ENCODE measurements around the gene CHD5. TPM values are rescaled to one million over a fixed set of nuclear protein-coding genes. Genes with fewer than 3 reads are reported as not detected.

Gene CHD5
- total and polyA plus RNA-seq, 2 of the 13 experiments (the other 11 are each of a cell fraction or from before 2014, with no cell fraction given), result 0.02 to 0.21 TPM

- TF ChIP-seq ELK4 (CRISPR knock-in tag; IDR thresholded peaks at IDR 0.05; ENCODE audit: borderline replicate concordance), result no peak
- TF ChIP-seq ZNF737 (CRISPR knock-in tag; IDR thresholded peaks at IDR 0.05; ENCODE audit: borderline replicate concordance), result peak; percentile 47; the same call in 1 of the 2 replicates
- TF ChIP-seq, protein P1, sequence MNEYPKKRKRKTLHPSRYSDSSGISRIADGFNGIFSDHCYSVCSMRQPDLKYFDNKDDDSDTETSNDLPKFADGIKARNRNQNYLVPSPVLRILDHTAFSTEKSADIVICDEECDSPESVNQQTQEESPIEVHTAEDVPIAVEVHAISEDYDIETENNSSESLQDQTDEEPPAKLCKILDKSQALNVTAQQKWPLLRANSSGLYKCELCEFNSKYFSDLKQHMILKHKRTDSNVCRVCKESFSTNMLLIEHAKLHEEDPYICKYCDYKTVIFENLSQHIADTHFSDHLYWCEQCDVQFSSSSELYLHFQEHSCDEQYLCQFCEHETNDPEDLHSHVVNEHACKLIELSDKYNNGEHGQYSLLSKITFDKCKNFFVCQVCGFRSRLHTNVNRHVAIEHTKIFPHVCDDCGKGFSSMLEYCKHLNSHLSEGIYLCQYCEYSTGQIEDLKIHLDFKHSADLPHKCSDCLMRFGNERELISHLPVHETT (CRISPR knock-in tag; conservative IDR thresholded peaks at IDR 0.05), result no peak; the same call in 1 of the 2 replicates
- TF ChIP-seq ZNF235 (CRISPR knock-in tag; IDR thresholded peaks at IDR 0.05; ENCODE audit: borderline replicate concordance), result no peak
- no peak for TF ChIP-seq CENPT (CRISPR knock-in tag; IDR thresholded peaks at IDR 0.05; ENCODE audit: low read depth)
- TF ChIP-seq PRMT3 (CRISPR knock-in tag; IDR thresholded peaks at IDR 0.05; ENCODE audit: borderline replicate concordance, low read depth), result no peak
- peak; percentile 94 for TF ChIP-seq MEIS1 (CRISPR knock-in tag; IDR thresholded peaks at IDR 0.05; ENCODE audit: borderline replicate concordance)
- TF ChIP-seq HOXD1 (CRISPR knock-in tag; IDR thresholded peaks at IDR 0.05), result peak; percentile 59; the same call in 1 of the 2 replicates
- TF ChIP-seq KDM4B (CRISPR knock-in tag; IDR thresholded peaks at IDR 0.05), result peak; percentile 35; the same call in 1 of the 2 replicates
- no peak for TF ChIP-seq RNF2 (conservative IDR thresholded peaks at IDR 0.05; ENCODE audit: low read depth)
- TF ChIP-seq ZNF432 (CRISPR knock-in tag; IDR thresholded peaks at IDR 0.05; ENCODE audit: borderline replicate concordance), result no peak
- no peak for TF ChIP-seq ZNF460 (CRISPR knock-in tag; IDR thresholded peaks at IDR 0.05; ENCODE audit: borderline replicate concordance)
- no peak for TF ChIP-seq JARID2 (CRISPR knock-in tag; IDR thresholded peaks at IDR 0.05; ENCODE audit: insufficient replicate concordance)
- TF ChIP-seq ZNF12 (CRISPR knock-in tag; IDR thresholded peaks at IDR 0.05), result 0 out of 2 replicates have a peak, but pooled peaks have one; percentile 29
- no peak for TF ChIP-seq GMEB1 (CRISPR knock-in tag; IDR thresholded peaks at IDR 0.05; ENCODE audit: borderline replicate concordance)
- 0 out of 2 replicates have a peak, but pooled peaks have one; percentile 38 for TF ChIP-seq TFAP4 (IDR thresholded peaks at IDR 0.05; ENCODE audit: borderline replicate concordance, low read depth)
- peak; percentile 66 for TF ChIP-seq ZFP90 (CRISPR knock-in tag; IDR thresholded peaks at IDR 0.05; ENCODE audit: borderline replicate concordance)
- TF ChIP-seq MXD4 (CRISPR knock-in tag; IDR thresholded peaks at IDR 0.05), result peak; percentile 65; the same call in 1 of the 2 replicates
- no peak for TF ChIP-seq ZSCAN9 (CRISPR knock-in tag; IDR thresholded peaks at IDR 0.05; ENCODE audit: borderline replicate concordance)
- TF ChIP-seq U2AF2 (IDR thresholded peaks at IDR 0.05; ENCODE audit: low read depth, low read length), result no peak
- TF ChIP-seq, protein P2, sequence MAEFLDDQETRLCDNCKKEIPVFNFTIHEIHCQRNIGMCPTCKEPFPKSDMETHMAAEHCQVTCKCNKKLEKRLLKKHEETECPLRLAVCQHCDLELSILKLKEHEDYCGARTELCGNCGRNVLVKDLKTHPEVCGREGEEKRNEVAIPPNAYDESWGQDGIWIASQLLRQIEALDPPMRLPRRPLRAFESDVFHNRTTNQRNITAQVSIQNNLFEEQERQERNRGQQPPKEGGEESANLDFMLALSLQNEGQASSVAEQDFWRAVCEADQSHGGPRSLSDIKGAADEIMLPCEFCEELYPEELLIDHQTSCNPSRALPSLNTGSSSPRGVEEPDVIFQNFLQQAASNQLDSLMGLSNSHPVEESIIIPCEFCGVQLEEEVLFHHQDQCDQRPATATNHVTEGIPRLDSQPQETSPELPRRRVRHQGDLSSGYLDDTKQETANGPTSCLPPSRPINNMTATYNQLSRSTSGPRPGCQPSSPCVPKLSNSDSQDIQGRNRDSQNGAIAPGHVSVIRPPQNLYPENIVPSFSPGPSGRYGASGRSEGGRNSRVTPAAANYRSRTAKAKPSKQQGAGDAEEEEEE (CRISPR knock-in tag; IDR thresholded peaks at IDR 0.05; ENCODE audit: borderline replicate concordance), result peak; percentile 67; the same call in 1 of the 2 replicates
- no peak for TF ChIP-seq SMYD3 (CRISPR knock-in tag; IDR thresholded peaks at IDR 0.05)
- TF ChIP-seq SALL1 (CRISPR knock-in tag; IDR thresholded peaks at IDR 0.05), result peak; percentile 78
These were observed 25.9 kb upstream of the CHD5 start, which contains the start of gene RNF207 (continued) for GRCh38 chr1:6205849-6206519.

All from HepG2 (cell line).